22Rv1 (cell line): ENCODE data around the gene IL4R.

Experiments used
- CTCF ChIP-seq: fragments of 450-650 bp; IDR thresholded peaks from 2 replicates; pipeline ENCODE4 v1.5.1; 2017; ENCODE audit warnings: mild to moderate bottlenecking
- ZFX ChIP-seq: fragments of 450-650 bp; IDR thresholded peaks from 2 replicates; pipeline ENCODE4 v1.6.1; 2017; ENCODE audit warnings: antibody characterized with exemption, borderline replicate concordance

GRCh38 chr16:27313422-27314160 is at the start of gene IL4R:
- peak; percentile 7; the same call in 1 of the 2 replicates for TF ChIP-seq CTCF
- TF ChIP-seq ZFX = no peak
